HG02870 (cell line): ENCODE data around the gene MAFG.

Source experiments
- ATAC-seq: cut with Tn5 transposase; IDR thresholded peaks from one replicate; pipeline ENCODE4 v1.9.1; 2021; ENCODE audit warnings: mild to moderate bottlenecking, moderate library complexity; ENCODE audit not compliant: unreplicated experiment

The MAFG gene

GRCh38 chr17:81927653-81928543, at the start of gene MAFG:
TSS of gene MAFG (minus strand) at chr17:81927735. CDS start at chr17:81923185, 4,550 bp downstream.
- peak; percentile 58 for ATAC-seq

DNA sequence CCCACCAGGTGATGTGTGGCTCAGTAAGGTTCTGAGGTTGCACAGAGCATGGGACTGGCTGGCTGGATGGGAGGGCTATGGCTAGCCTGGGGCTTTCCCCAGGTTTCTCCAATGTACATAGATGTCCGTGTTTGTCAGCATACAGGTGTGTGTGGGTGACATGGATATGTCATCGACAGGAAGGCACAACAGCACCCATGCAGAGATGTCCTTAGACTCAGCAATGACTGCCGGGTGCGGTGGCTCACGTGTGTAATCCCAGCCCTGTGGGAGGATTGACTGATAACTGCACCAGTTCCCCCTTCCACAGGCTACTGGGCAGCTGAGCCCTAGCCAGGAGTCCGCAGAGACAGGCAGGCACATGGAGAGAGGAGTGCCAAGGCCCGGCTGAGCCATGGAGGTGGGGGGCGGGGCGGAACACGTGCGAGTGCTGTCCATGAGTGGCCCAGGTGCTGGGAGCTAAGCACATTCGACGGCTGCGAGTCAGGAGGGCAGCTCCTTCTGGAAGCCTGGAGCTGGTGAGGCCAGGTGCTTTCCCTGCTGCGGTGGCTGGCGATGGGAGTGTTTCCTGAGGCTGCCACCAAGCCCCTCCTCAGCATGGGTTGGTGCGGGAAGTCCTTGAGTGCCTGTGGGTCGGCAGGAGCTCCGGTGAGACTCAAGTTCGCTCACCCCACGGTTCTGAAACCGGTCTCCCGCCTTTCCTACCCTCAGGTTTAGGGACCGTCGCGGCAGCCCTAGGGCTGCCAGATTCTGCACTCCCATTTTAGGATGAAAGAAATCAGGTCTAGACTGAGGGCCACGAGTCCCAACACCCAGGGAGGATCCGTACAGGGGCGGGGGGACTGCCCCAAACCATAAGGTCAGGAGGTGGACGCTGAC, 49.0 kb upstream of the MAFG start:
- no peak for ATAC-seq

GRCh38 chr17:81973432-81973831, 45.9 kb upstream of the MAFG start:
- no peak for ATAC-seq

GRCh38 chr17:81968850-81969812, 41.6 kb upstream of the MAFG start:
- no peak for ATAC-seq

DNA sequence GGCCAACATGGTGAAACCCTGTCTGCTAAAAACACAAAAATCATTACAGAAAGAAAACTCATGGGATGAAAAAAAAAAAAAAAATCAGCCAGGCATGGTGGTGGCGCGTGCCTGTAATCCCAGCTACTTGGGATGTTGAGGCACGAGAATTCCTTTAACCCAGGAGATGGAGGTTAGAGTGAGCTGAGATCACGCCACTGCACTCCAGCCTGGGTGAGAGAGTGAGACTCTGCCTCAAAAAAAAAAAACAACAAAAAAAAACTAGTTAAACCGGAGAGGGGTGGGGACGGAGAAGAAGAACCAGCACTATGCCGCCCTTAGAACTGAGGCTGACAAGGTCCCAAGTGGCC, 40.8 kb upstream of the MAFG start:
- ATAC-seq: no peak

GRCh38 chr17:81967533-81968395, 40.2 kb upstream of the MAFG start:
- no peak for ATAC-seq

GRCh38 chr17:81967244-81967532, 39.7 kb upstream of the MAFG start:
- ATAC-seq: no peak

DNA sequence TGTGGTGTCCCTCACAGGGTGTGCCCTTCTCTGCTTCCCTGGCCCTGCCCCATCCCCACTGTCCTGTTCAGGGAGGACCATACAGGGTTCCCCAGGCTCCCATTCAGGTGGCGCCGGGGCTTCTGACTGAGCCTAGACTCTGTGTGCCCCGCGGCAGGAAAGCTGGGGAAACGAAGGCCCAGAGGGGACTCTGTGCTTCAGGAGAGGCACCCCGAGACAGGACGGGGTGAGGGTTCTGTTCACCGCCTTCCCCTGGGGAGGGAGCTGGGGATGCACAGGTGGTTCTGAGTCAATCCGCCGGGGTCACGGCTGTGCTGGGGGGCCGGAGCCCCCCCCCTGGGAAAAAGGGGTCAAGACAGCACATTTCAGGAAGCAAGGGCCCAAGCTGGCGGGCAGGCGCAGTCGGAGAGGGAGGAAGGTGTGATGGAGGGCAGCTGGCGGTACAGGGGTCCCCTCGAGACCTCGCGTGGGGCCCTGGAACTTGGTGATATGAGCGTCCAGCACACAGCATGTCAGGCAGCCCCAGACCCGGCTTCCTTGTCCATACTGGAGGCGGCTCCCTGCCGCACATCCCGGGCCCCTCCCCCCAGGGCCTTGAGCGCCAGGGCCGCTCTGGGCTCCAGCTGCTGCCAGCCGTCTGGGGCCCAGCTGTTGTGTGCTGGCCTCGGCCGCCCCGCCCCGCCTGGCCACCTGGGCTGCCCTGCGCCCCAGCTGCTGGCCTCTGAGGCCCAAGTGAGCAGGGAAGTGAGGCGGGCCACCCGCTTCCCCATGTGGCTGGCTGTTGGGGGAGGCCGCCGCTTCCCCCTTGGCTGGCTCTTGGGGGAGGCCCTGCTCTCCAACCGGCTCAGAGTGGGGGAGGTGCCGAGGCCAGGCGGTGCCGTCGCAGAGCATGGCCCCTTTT, 39.1 kb upstream of the MAFG start:
- no peak for ATAC-seq

DNA sequence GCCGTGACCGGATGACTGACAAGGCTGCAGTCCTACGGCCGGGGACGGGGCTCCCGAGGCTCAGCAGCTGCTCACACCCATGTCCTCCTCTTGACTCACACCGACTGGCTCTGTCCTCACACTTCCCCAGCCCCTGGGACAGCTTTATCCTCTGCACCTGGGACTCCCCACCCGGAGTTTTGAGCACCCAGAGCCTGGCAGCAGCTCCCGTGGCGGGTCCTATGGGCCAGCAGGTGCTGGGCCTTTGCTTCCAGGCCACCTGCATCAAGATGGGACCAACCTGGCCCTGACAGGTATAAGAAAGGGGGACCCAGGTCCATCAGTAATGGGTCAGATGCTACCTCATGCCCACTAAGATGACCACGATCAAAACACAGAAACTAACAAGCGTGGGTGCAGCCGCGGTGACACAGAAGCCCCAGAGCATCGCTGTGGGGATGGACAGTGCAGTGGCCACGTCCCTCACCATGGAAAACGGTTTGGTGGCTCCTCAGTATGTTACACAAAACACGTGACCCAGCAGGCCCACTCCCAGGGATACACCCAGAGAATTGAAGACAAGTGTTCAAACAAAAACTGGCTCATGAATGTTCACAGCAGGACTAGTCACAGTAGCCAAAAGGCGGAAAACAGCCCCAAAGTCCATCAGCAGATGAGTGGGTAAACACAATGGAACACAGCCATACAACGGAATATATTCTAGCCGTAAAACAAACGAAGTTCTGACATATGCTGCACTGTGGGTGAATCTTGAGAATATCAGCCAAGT, 36.7 kb upstream of the MAFG start:
- ATAC-seq: no peak

DNA sequence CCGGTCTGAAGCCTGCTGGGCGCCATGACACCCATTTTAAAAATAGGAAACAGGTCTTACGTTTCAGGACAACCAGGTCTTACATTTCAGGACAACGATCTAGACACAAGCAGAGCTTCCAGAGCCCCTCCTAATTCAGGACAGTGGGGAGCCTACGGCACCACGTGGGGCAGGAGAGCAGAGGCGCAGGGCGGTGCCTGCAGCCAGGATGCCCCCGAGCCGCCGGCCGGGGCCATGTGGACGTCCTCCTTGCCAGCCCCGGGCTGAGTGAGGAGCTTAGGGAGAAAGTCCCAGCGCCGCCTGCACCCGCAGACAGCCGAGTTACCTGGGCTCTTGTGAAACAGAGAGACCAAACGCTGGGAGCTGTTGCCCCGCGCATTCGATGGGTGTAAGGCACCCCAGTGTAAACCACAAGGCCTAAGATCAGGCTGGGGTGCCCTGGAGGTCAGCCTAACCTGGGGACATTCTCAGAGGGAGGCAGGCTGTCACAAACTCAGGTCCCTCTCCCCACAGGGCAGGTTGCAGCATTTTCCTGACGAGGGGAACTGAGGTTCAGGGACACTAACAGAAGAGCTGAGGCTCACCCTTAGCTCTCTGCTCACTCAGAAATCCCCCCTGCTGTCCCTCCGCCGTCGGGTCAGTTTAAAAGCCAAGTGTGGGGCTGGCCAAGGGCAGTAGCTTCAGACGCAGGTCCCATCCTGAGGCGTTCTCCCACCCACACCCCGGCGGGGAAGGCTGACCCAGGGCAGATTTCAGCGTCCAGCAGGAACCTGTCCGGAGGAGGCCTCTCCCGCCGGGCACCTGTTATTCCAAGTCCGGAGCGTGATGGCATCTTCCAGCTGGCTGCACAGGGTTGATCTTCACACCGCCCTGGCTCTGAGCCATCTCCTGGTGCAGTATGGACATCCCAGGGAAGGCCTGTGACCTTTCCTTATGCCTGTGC, 35.2 kb upstream of the MAFG start:
- no peak for ATAC-seq

DNA sequence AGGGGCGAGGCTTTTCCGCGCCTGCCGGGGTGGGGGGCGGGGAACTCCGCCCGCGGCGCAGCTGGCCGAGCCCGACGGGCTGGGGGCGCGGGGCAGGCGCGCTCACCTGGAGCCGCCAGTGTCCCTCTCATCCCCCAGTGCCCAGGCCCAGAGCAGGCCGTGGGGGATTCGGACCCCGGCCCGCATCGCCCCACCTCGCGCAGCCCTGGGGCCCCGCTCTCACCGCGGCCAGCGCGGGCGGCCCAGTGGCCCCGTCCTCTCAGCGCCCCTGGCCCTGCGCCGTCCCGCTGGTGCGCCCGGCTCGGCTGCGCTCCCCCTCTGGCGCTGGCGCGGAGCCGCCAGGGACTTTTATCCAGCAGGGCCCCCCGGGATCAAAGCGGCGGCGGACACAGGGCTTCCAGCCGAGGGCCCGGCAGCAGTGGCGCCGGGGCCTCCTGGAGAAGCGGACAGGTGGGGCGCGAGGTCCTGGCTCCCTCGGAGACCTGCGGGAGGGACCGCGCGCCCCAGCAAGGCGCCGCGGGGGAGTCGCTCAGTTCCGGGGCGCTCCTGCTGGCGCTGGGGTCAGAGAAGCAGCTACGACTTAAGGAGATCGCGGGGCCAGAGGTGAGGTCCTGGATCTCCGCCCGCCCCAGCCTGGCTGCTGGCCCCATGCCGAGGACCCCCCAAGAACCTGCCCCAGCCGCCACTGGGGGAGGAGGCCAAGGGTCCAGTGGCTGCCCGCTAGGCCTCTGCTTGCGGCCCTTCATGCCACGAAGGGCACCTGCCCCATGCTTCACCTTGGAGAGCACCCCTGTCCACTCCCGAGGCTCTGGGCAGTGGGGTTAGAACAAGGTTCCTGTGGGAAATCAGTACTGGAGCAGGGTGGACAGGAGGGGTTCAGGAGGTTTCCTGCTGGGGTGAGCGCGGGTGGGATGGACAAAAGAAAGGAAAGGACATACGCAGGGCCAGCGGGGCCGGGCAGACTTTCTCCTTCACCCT, 34.3 kb upstream of the MAFG start:
- ATAC-seq: no peak

- no peak for ATAC-seq
These were observed 33.6 kb upstream of the MAFG start, which contains the start of gene NOTUM for GRCh38 chr17:81961087-81961511. TSS of gene NOTUM (minus strand) at chr17:81961187. CDS start at chr17:81960909, 278 bp downstream.

DNA sequence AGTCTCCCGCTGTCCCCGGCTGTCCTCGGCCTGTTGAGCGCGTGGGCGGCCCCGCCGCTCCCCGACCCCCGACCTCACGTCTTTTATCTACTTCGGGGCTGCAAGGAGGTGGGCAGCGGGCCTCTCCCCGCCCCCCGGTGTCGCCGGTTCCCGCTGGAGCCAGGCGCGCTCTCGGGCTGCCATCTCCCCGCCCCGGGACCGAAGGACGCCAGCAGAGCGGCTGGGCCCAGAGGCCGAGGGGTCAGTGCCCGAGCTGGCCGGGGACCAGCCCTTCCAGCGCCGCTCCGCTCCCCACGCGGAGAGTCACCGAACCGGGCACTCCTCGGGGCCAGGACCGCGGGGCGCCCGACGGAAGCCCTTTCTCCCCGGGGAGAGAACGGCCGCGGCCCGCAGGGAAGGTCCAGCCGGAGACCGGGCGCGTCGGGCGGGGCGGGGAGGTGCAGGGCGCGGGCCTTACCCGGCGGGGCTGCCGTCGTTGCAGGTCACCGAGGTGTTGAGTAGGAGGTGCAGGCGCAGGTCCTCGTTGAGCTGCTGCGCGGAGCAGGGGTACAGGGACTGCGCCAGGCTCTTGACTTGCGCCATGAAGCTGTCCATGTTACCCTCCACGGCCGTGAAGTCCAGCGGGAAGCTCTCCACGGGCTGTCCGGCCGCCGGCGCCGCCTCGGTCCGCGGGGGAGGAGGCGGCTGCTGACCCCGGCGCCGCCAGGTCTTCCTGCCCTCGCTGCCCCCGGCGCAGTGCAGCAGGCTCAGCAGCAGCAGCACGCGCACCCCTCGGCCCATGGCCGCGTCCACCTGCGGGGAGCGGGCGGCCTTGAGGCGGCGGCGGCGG, 32.8 kb upstream of the MAFG start:
- no peak for ATAC-seq

- no peak for ATAC-seq
These were observed 32.0 kb upstream of the MAFG start for GRCh38 chr17:81959362-81960129.
